K562 (cell line): Measurements from ENCODE around the gene SAT2. TPM values are rescaled to one million over a fixed set of nuclear protein-coding genes. Genes with fewer than 3 reads are reported as not detected.

Experiments
- ATAC-seq: fragments of 200-7000 bp; cut with Tn5 transposase; 3 replicates; pipeline ENCODE4 v1.9.1; 2020; ENCODE audit warnings: moderate library complexity
- BruUV-seq: library from RNA; stranded (reverse); fragments of 400-500 nt; replicated peaks from 2 replicates; lab custom pipeline; 2021; lab: Mats Ljungman, UMichigan
- CTCF ChIA-PET: fragments of 300-600 bp; formaldehyde crosslinking; extraction: SDS; loops from one replicate; lab custom pipeline; 2021; ENCODE audit warnings: low intra/inter-chr PET ratio; lab: Yijun Ruan, JAX
- POLR2A ChIA-PET: fragments of 300-600, 350-650 bp; sonication (Branson Sonifier 250); formaldehyde crosslinking; extraction: SDS; loops from one replicate; lab custom pipeline; 2021; ENCODE audit warnings: antibody characterized with exemption, inconsistent platforms; lab: Yijun Ruan, JAX
- DNase-seq, 4 experiments: peaks; one replicate each; pipeline versions ENCODE4 v3.0.0 to v3.0.0-alpha.2; 2011 to 2018; ENCODE audit warnings: low spot score in 3 of 4, mixed read lengths in 3 of 4; ENCODE audit errors: extremely low read depth in 1 of 4
- FAIRE-seq: peaks from 2 replicates; lab custom pipeline; 2011; peaks lifted over from hg19 to GRCh38; lab: Jason Lieb, UNC
- H2AFZ ChIP-seq: 2 replicates; pipeline ENCODE4 v1.6.0; 2011; ENCODE audit warnings: low read depth, low read length, control low read depth, inconsistent platforms
- H3K27ac ChIP-seq: fragments of 200-600 bp; 3 replicates; pipeline ENCODE4 v1.8.0; 2011; ENCODE audit warnings: low read depth, mild to moderate bottlenecking, control low read depth, inconsistent platforms, low read length, moderate library complexity, mixed read lengths; ENCODE audit errors: extremely low read depth
- H3K27me3 ChIP-seq, 2 experiments: fragments of 300-600 bp in 1 of 2; 2 replicates in 1 of 2; 3 replicates in 1 of 2; pipeline versions ENCODE4 v1.6.0 to v1.8.0; 2011; ENCODE audit warnings: inconsistent platforms in 2 of 2, low read length in 2 of 2, mild to moderate bottlenecking in 1 of 2, mixed read lengths in 1 of 2, moderate library complexity in 1 of 2; ENCODE audit not compliant: control insufficient read depth in 2 of 2, insufficient read depth in 2 of 2
- H3K36me3 ChIP-seq: fragments of 300-600 bp; 3 replicates; pipeline ENCODE4 v1.8.0; 2011; ENCODE audit warnings: mild to moderate bottlenecking, low read length, inconsistent platforms; ENCODE audit not compliant: control insufficient read depth, insufficient read depth
- H3K4me1 ChIP-seq, 2 experiments: fragments of 200-600 bp in 1 of 2; replicated peaks in 1 of 2; 2 replicates in 1 of 2; 3 replicates in 1 of 2; pipeline versions ENCODE4 v1.5.1 to v1.8.0; 2011; ENCODE audit warnings: inconsistent platforms in 2 of 2, low read length in 2 of 2, mild to moderate bottlenecking in 1 of 2, mixed read lengths in 1 of 2, moderate library complexity in 1 of 2; ENCODE audit not compliant: control insufficient read depth in 2 of 2, insufficient read depth in 2 of 2
- H3K4me2 ChIP-seq: 2 replicates; pipeline ENCODE4 v1.6.1; 2011; ENCODE audit warnings: low read length, control low read depth, inconsistent platforms, mixed read lengths; ENCODE audit not compliant: insufficient read depth
- H3K4me3 ChIP-seq: fragments of 200-600 bp; sonication (generic), shearing (Covaris generic); 2 replicates; pipeline ENCODE4 v1.5.1; 2016; ENCODE audit warnings: control low read depth, inconsistent platforms
- H3K79me2 ChIP-seq: fragments of 200-600 bp; 3 replicates; pipeline ENCODE4 v1.8.0; 2011; ENCODE audit warnings: low read length, inconsistent platforms; ENCODE audit not compliant: control insufficient read depth, insufficient read depth
- H3K9ac ChIP-seq, 2 experiments: 2 replicates each; pipeline versions ENCODE4 v1.6.0 to v1.6.1; 2011; ENCODE audit warnings: low read depth in 2 of 2, low read length in 2 of 2, control low read depth in 1 of 2, inconsistent platforms in 1 of 2, mild to moderate bottlenecking in 1 of 2, mixed read lengths in 1 of 2; ENCODE audit not compliant: insufficient read depth in 1 of 2
- H3K9me1 ChIP-seq: one replicate; pipeline ENCODE4 v1.6.0; 2011; ENCODE audit warnings: inconsistent platforms, mild to moderate bottlenecking, low read length, moderate library complexity; ENCODE audit not compliant: control insufficient read depth, insufficient read depth
- H3K9me3 ChIP-seq: replicated peaks from 2 replicates; pipeline ENCODE4 v1.5.1; 2011; ENCODE audit warnings: low read depth, low read length, inconsistent platforms; ENCODE audit not compliant: control insufficient read depth, insufficient read depth
- H4K20me1 ChIP-seq: replicated peaks from 2 replicates; pipeline ENCODE4 v1.6.1; 2011; ENCODE audit warnings: low read length, inconsistent platforms, mixed read lengths; ENCODE audit not compliant: control insufficient read depth, insufficient read depth
- BRCA1 ChIP-seq, 2 experiments: fragments of 450-650 bp in 1 of 2; sonication (generic) in 1 of 2; formaldehyde crosslinking in 1 of 2; IDR thresholded peaks; 2 replicates each; pipeline versions ENCODE4 v1.5.0 to v1.6.1; 2017 to 2020; ENCODE audit warnings: mild to moderate bottlenecking in 1 of 2, missing genetic modification reagents in 1 of 2
- DACH1 ChIP-seq: fragments of 450-650 bp; IDR thresholded peaks from 2 replicates; pipeline ENCODE4 v1.6.1; 2018; ENCODE audit not compliant: partially characterized antibody
- FUS ChIP-seq: fragments of 200-400 bp; formaldehyde crosslinking; optimal IDR thresholded peaks from 2 replicates; pipeline ENCODE3; 2017; ENCODE audit warnings: low read depth, low read length
- GATA2 ChIP-seq: sonication (generic); formaldehyde crosslinking; IDR thresholded peaks from 2 replicates; pipeline ENCODE4 v1.4.0; 2020; ENCODE audit warnings: mild to moderate bottlenecking, missing genetic modification reagents
- MED1 ChIP-seq: sonication (generic); formaldehyde crosslinking; IDR thresholded peaks from 2 replicates; pipeline ENCODE4 v1.8.1; 2023; ENCODE audit warnings: missing genetic modification reagents, borderline replicate concordance
- NBN ChIP-seq: fragments of 450-650 bp; IDR thresholded peaks from 2 replicates; pipeline ENCODE4 v1.6.1; 2016; ENCODE audit warnings: low read depth, mild to moderate bottlenecking
- NUFIP1 ChIP-seq: fragments of 450-650 bp; IDR thresholded peaks from 2 replicates; pipeline ENCODE4 v1.6.1; 2018; ENCODE audit not compliant: partially characterized antibody
- PPARD ChIP-seq: fragments of 250-450 bp; sonication (Bioruptor Pico); IDR thresholded peaks from 2 replicates; pipeline ENCODE4 v1.8.0; 2022; ENCODE audit warnings: inconsistent platforms, mild to moderate bottlenecking, moderate library complexity
- RFX7 ChIP-seq: fragments of 250-450 bp; sonication (Bioruptor Pico); IDR thresholded peaks from 2 replicates; pipeline ENCODE4 v1.5.1; 2021; ENCODE audit warnings: mild to moderate bottlenecking
- SAFB ChIP-seq: fragments of 200-400 bp; formaldehyde crosslinking; IDR thresholded peaks from 2 replicates; pipeline ENCODE4 v1.6.1; 2017; ENCODE audit warnings: low read depth, low read length, borderline replicate concordance
- SRSF1 ChIP-seq: fragments of 200-400 bp; formaldehyde crosslinking; IDR thresholded peaks from 2 replicates; pipeline ENCODE4 v1.6.1; 2017; ENCODE audit warnings: mild to moderate bottlenecking, low read depth, low read length, moderate library complexity
- TARDBP ChIP-seq: fragments of 450-650 bp; IDR thresholded peaks from 2 replicates; pipeline ENCODE4 v1.6.1; 2016
- ZNF253 ChIP-seq: fragments of 250-450 bp; sonication (Bioruptor Pico); conservative IDR thresholded peaks from 2 replicates; pipeline ENCODE4 v1.6.1; 2021; ENCODE audit warnings: mild to moderate bottlenecking
- WGBS: fragments of 100-300 bp; shearing (Covaris generic); methylation state at CpG from one replicate; pipeline ENCODE4 v1.1.6; 2016; ENCODE audit warnings: low coverage, mixed read lengths; ENCODE audit not compliant: insufficient coverage; ENCODE audit errors: missing lambda C conversion rate; 5-methylcytosine and 5-hydroxymethylcytosine counted together
- in situ Hi-C: fragments of 300-500 bp; cut with MboI; formaldehyde crosslinking; loops from 4 replicates; pipeline ENCODE4 v1.15.0; 2018; ENCODE audit warnings: inconsistent platforms, mixed read lengths
- intact Hi-C: fragments of 100-400 bp; cut with micrococcal nuclease; formaldehyde crosslinking; loops from 2 replicates; pipeline ENCODE4 v1.14.2; 2022
- polyA plus RNA-seq, 8 experiments: library from polyadenylated mRNA; depleted of rRNA in 4 of 8; stranded (reverse) in 5 of 8; unstranded in 3 of 8; fragments of >200 nt; fragmentation: Nextera tagmentation in 2 of 8; fragmentation: Illumina TruSeq in 1 of 8; extraction: Ambion mirVana in 2 of 8; extraction: Trizol in 1 of 8; gene quantifications; 2 replicates each; pipeline versions ENCODE4 v1.2.1 to v1.2.3, GENCODE V29; 2011 to 2014; ENCODE audit warnings: inconsistent platforms in 1 of 8, missing spikeins in 1 of 8
- total RNA-seq, 7 experiments: library from RNA; depleted of rRNA in 6 of 7; stranded (reverse); fragments of >200 nt in 6 of 7; fragmentation: Illumina TruSeq in 2 of 7; extraction: Trizol in 2 of 7; gene quantifications; 2 replicates each; pipeline versions ENCODE4 v1.2.1 to v1.2.3, GENCODE V29; 2011 to 2021; ENCODE audit warnings: low replicate concordance in 1 of 7
- TF ChIP-seq, protein P1 (sequence below): fragments of 450-650 bp; IDR thresholded peaks from 2 replicates; pipeline ENCODE4 v1.6.1; 2016; ENCODE audit warnings: missing biosample characterization, missing genetic modification characterization
- TF ChIP-seq, protein P2 (sequence below): fragments of 450-650 bp; formaldehyde crosslinking; IDR thresholded peaks from 2 replicates; pipeline ENCODE4 v1.4.0; 2020; ENCODE audit warnings: mild to moderate bottlenecking, moderate library complexity
- TF ChIP-seq, protein P3 (sequence below): fragments of 450-650 bp; IDR thresholded peaks from 2 replicates; pipeline ENCODE4 v1.6.1; 2017; ENCODE audit warnings: antibody characterized with exemption

SAT2 gene
- total and polyA plus RNA-seq, 9 of the 15 experiments (the other 6 are each of a cell fraction or from before 2014, with no cell fraction given): 2.0 to 8.0 (median 5.3) TPM

DNA sequence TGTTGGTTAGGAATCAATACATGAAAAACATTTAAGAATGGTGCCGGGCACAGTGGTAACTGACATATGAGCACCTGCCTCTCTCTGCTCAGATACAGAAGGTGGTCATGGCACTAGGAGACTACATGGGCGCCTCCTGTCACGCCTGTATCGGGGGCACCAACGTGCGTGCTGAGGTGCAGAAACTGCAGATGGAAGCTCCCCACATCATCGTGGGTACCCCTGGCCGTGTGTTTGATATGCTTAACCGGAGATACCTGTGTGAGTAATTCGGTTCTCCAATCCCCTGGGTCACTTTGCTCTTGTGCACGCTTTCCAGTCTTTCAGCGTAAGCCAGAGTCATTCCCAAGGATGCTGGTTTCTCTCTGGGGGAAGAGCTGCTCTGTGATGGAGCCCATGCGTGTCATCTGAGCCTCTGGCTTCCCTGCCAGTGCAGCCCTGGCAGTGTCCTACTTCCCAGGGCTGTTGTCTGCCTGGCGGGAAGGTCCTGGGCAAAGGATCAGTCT is 51.1 kb downstream of the SAT2 start:
- ChIA-PET POLR2A (interaction anchor here (0.6 to 1.0 kb wide), 3 partner anchors 108 to 214 kb away, joined by 3 to 5 read pairs (median 3); no protein-coding TSS in a partner anchor), CTCF (interaction anchor here (0.7 kb wide), 1 partner anchor 220 kb away, joined by 3 read pairs; no protein-coding TSS in a partner anchor)
- H3K4me2 ChIP-seq: no peak overlapping the region
- intact Hi-C loops (no loop called here), in situ Hi-C loops (no loop called here)
- H3K36me3 ChIP-seq: peaks cover 63% of the 10 kb centered on the region
- peaks cover 43% of the 10 kb centered on the region for H4K20me1 ChIP-seq
- H3K4me3 ChIP-seq: no peak overlapping the region
- 87% methylated on average over 14 of the region's 14 CpGs for WGBS
- peaks cover 80% of the 10 kb centered on the region for H3K79me2 ChIP-seq
- no peak overlapping the region; the same call in 1 of the 3 replicates for H3K27ac ChIP-seq
- H3K9me3 ChIP-seq: no peaks in the 10 kb centered on the region
- peaks cover 9% of the 10 kb centered on the region for H3K9me1 ChIP-seq
- H3K9ac ChIP-seq: no peak overlapping the region; a peak in 1 of 4 replicates
- ATAC-seq (no peak), DNase-seq (no peak), FAIRE-seq (no peak)
- H2AFZ ChIP-seq: no peak overlapping the region
- BruUV-seq: no TSS peak
- H3K4me1 ChIP-seq: peaks cover 34 to 42% of the 10 kb centered on the region in 2 experiments
- H3K27me3 ChIP-seq: no peaks in the 10 kb centered on the region
- TF ChIP-seq NBN (no peak), TARDBP (no peak), DACH1 (no peak), GATA2 (no peak), PPARD (CRISPR knock-in tag) (no peak), SRSF1 (no peak), FUS (no peak), MED1 (CRISPR knock-in tag) (no peak), NUFIP1 (no peak), ZNF253 (CRISPR knock-in tag) (no peak), RFX7 (CRISPR knock-in tag) (no peak), BRCA1 (IDR thresholded peaks at IDR 0.05) (no peak), BRCA1 (CRISPR knock-in tag; IDR thresholded peaks at IDR 0.05) (no peak), SAFB (no peak)
- TF ChIP-seq, protein P1, sequence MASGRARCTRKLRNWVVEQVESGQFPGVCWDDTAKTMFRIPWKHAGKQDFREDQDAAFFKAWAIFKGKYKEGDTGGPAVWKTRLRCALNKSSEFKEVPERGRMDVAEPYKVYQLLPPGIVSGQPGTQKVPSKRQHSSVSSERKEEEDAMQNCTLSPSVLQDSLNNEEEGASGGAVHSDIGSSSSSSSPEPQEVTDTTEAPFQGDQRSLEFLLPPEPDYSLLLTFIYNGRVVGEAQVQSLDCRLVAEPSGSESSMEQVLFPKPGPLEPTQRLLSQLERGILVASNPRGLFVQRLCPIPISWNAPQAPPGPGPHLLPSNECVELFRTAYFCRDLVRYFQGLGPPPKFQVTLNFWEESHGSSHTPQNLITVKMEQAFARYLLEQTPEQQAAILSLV (tag): no peak
- TF ChIP-seq, protein P2, sequence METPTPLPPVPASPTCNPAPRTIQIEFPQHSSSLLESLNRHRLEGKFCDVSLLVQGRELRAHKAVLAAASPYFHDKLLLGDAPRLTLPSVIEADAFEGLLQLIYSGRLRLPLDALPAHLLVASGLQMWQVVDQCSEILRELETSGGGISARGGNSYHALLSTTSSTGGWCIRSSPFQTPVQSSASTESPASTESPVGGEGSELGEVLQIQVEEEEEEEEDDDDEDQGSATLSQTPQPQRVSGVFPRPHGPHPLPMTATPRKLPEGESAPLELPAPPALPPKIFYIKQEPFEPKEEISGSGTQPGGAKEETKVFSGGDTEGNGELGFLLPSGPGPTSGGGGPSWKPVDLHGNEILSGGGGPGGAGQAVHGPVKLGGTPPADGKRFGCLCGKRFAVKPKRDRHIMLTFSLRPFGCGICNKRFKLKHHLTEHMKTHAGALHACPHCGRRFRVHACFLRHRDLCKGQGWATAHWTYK (CRISPR knock-in tag): no peak
- TF ChIP-seq, protein P3, sequence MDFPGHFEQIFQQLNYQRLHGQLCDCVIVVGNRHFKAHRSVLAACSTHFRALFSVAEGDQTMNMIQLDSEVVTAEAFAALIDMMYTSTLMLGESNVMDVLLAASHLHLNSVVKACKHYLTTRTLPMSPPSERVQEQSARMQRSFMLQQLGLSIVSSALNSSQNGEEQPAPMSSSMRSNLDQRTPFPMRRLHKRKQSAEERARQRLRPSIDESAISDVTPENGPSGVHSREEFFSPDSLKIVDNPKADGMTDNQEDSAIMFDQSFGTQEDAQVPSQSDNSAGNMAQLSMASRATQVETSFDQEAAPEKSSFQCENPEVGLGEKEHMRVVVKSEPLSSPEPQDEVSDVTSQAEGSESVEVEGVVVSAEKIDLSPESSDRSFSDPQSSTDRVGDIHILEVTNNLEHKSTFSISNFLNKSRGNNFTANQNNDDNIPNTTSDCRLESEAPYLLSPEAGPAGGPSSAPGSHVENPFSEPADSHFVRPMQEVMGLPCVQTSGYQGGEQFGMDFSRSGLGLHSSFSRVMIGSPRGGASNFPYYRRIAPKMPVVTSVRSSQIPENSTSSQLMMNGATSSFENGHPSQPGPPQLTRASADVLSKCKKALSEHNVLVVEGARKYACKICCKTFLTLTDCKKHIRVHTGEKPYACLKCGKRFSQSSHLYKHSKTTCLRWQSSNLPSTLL: no peak
